ENCODE results near the gene PRKG1.

PRKG1 gene

GRCh38 chr10:52314822-52315552 lies 1240.7 kb downstream of the PRKG1 start:
- DNase-seq, result no peak

DNA sequence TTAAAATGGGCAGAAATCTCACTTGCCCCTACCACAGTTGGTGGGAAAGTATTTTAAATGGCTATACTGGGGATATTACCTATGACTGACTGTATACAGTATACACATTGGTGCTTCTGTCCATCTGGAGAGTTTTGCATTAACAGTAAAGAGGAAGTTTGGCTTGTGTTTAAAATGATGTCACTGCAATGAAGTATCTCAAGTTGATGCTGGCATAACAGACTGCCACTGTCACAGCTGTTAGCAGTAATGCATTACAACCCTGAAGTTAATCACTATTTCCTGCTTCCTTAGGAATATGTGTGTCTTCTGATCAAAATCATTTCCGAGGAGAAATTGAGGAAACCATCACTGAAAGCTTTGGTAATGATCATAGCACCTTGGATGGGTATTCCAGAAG lies 1241.7 kb downstream of the PRKG1 start:
- DNase-seq, result no peak

GRCh38 chr10:52316500-52316899 lies 1242.2 kb downstream of the PRKG1 start:
- no peak for DNase-seq

DNA sequence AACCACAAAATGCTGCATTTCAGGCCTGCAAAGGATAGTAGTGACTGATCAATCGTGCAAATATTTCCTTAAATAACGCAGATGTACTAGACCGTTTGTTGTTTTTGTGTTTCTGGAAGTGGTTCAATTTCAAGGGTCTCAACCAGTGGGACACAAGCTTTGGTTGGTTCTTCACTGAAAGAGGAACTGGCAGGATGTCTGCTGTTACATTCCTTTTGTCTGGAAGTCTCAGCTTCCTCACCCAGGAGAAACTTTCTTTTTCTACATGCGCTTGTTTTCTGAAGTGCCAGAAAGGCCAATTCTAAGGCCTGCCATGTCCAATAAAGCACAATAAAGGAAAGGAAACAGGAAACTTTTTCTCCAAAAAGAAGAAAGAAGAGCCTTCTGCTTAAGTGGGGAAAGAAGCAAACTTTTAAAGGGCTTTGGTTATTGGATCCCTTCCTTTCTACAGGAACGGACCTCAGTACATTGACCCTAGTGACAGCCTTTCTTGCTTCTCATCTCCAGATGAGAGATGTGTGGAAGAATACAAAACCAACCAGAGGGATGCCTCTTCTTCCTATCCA lies 1243.9 kb downstream of the PRKG1 start:
- DNase-seq, result no peak

GRCh38 chr10:52318822-52319464 lies 1244.7 kb downstream of the PRKG1 start:
- no peak for DNase-seq

DNA sequence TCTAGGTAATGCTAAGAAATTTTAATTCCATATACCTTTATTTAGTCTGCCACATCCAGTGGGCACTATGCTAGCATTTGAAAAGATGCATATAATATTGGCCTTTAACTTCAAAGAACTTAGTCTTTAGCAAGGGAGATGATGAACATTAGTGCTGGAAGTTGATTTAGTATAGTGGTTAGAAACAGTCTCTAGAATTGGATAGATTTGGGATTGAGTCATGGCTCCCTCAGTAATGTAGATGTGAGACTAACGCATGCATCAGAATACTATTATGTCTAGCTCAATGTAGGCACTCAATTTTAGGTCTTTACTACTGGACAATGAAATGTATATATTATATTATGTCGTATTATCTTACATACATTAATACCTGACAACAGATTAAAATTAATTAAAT lies 1245.6 kb downstream of the PRKG1 start:
- no peak for DNase-seq

GRCh38 chr10:52322323-52322722 lies 1248.0 kb downstream of the PRKG1 start:
- DNase-seq, result no peak

- DNase-seq, result no peak
Observed at GRCh38 chr10:52322936-52323335, 1248.6 kb downstream of the PRKG1 start.

GRCh38 chr10:52326382-52326781 lies 1252.1 kb downstream of the PRKG1 start:
- DNase-seq, result no peak

- DNase-seq, result no peak
Observed at GRCh38 chr10:52331638-52332364, 1257.5 kb downstream of the PRKG1 start.

DNA sequence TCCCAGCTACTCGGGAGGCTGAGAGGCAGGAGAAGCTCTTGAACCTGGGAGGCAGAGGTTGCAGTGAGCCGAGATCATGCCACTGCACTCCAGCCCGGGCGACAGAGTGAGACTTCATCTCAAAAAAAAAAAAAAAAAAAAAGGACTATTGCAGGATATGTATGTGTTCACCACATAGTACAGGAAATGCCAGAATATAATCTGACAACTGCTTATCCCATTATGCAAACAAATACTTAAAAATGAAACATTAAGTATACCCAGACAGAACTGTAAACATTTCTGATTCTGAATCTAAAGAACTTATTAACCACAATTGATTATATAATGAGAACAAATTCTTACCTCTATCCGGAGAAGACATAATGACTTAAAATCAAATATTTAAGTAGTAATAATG lies 1258.5 kb downstream of the PRKG1 start:
- DNase-seq, result no peak

DNA sequence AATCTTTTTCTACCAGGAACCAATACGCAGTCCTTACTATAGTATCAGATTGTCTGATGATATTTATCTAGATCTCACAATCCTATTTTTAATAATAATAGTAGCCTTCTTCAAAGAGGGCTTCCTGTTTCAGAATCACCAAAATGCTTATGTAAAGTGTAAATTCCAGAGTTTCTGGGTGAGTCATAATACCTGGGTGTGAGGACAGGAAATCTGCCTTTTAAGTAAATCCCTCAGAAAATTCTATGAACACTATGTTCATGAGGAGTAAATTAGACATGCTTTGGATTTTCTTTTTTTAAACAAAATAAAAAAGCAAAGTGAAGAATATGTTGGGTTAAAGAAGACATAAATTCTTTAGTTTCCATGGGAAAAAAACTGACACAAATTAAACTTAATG lies 1260.3 kb downstream of the PRKG1 start:
- DNase-seq, result no peak

GRCh38 chr10:52335665-52336064 lies 1261.4 kb downstream of the PRKG1 start:
- DNase-seq, result no peak

DNA sequence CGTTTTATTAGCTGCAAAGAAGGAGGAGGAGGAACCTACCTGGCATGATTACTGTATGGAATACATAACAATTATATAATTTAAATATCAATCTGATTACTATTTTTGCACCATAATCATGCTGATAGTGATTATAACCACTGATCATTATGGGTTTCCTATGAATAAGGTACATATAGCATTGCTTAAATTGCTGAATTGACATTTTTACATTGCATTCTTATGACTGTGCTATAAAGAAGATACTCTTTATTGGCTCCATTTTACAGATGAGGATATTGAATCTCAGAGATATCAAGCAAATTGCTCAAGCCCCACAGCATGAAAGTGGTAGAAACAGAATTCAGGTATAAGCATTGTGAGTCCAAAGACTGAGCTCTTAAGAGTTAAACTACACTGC lies 1262.9 kb downstream of the PRKG1 start:
- no peak for DNase-seq

- no peak for DNase-seq
Observed at GRCh38 chr10:52343439-52343838, 1269.2 kb downstream of the PRKG1 start.

- DNase-seq, result no peak
Observed at GRCh38 chr10:52346394-52347326, 1272.4 kb downstream of the PRKG1 start.

GRCh38 chr10:52347327-52347667 lies 1273.0 kb downstream of the PRKG1 start:
- no peak for DNase-seq
